ENCODE data around the gene TRIM72. TPM values are rescaled to one million over a fixed set of nuclear protein-coding genes. Genes with fewer than 3 reads are reported as not detected.

The TRIM72 gene
- total RNA-seq, 1 donor from 2014 or later, result 0.18 TPM

- H3K36me3 Mint-ChIP-seq (ENCODE audit: low read depth, unreplicated experiment), result peaks cover under 1% of the 10 kb centered on the region
- H3K4me1 Mint-ChIP-seq (ENCODE audit: unreplicated experiment), result no peaks in the 10 kb centered on the region
- H3K27ac Mint-ChIP-seq (ENCODE audit: unreplicated experiment), result no peak overlapping the region
- no peaks in the 10 kb centered on the region for H3K9me3 Mint-ChIP-seq (ENCODE audit: unreplicated experiment)
- TF ChIP-seq CTCF (IDR thresholded peaks at IDR 0.05; ENCODE audit: unreplicated experiment), result no peak
- H3K4me3 Mint-ChIP-seq (ENCODE audit: unreplicated experiment), result no peak overlapping the region
- H3K27me3 Mint-ChIP-seq (ENCODE audit: unreplicated experiment), result no peaks in the 10 kb centered on the region
- DNase-seq (ENCODE audit: low spot score), result no peak
Measured at GRCh38 chr16:31262084-31262483, 48.2 kb downstream of the TRIM72 start.

- Mint-ChIP-seq H3K4me3 (ENCODE audit: unreplicated experiment) (no peak overlapping the region), H3K27ac (ENCODE audit: unreplicated experiment) (no peak overlapping the region), H3K27me3 (ENCODE audit: unreplicated experiment) (peaks cover 5% of the 10 kb centered on the region), H3K4me1 (ENCODE audit: unreplicated experiment) (no peaks in the 10 kb centered on the region), H3K9me3 (ENCODE audit: unreplicated experiment) (no peaks in the 10 kb centered on the region), H3K36me3 (ENCODE audit: low read depth, unreplicated experiment) (peaks cover 4% of the 10 kb centered on the region)
- DNase-seq (ENCODE audit: low spot score), result no peak
- TF ChIP-seq CTCF (IDR thresholded peaks at IDR 0.05; ENCODE audit: unreplicated experiment), result no peak
Measured at GRCh38 chr16:31265329-31266245, 51.7 kb downstream of the TRIM72 start.

- TF ChIP-seq CTCF (IDR thresholded peaks at IDR 0.05; ENCODE audit: unreplicated experiment), result no peak
- Mint-ChIP-seq H3K4me1 (ENCODE audit: unreplicated experiment) (no peaks in the 10 kb centered on the region), H3K36me3 (ENCODE audit: low read depth, unreplicated experiment) (peaks cover 4% of the 10 kb centered on the region), H3K9me3 (ENCODE audit: unreplicated experiment) (no peaks in the 10 kb centered on the region), H3K27me3 (ENCODE audit: unreplicated experiment) (peaks cover 5% of the 10 kb centered on the region), H3K27ac (ENCODE audit: unreplicated experiment) (no peak overlapping the region), H3K4me3 (ENCODE audit: unreplicated experiment) (no peak overlapping the region)
- DNase-seq (ENCODE audit: low spot score), result no peak
Measured at GRCh38 chr16:31267332-31268032, 53.6 kb downstream of the TRIM72 start.

GRCh38 chr16:31268033-31268365 is 54.1 kb downstream of the TRIM72 start:
- DNase-seq (ENCODE audit: low spot score), result no peak
- no peak for TF ChIP-seq CTCF (IDR thresholded peaks at IDR 0.05; ENCODE audit: unreplicated experiment)
- Mint-ChIP-seq H3K4me3 (ENCODE audit: unreplicated experiment) (no peak overlapping the region), H3K36me3 (ENCODE audit: low read depth, unreplicated experiment) (peaks cover 4% of the 10 kb centered on the region), H3K4me1 (ENCODE audit: unreplicated experiment) (no peaks in the 10 kb centered on the region), H3K9me3 (ENCODE audit: unreplicated experiment) (no peaks in the 10 kb centered on the region), H3K27ac (ENCODE audit: unreplicated experiment) (no peak overlapping the region), H3K27me3 (ENCODE audit: unreplicated experiment) (peaks cover 5% of the 10 kb centered on the region)

- no peak for TF ChIP-seq CTCF (IDR thresholded peaks at IDR 0.05; ENCODE audit: unreplicated experiment)
Measured at GRCh38 chr16:31268891-31269290, 55.0 kb downstream of the TRIM72 start.

More at GRCh38 chr16:31268891-31269290, 55.0 kb downstream of the TRIM72 start:
- Mint-ChIP-seq H3K27ac (ENCODE audit: unreplicated experiment) (no peak overlapping the region), H3K4me1 (ENCODE audit: unreplicated experiment) (no peaks in the 10 kb centered on the region), H3K4me3 (ENCODE audit: unreplicated experiment) (no peak overlapping the region), H3K9me3 (ENCODE audit: unreplicated experiment) (no peaks in the 10 kb centered on the region), H3K36me3 (ENCODE audit: low read depth, unreplicated experiment) (peaks cover 4% of the 10 kb centered on the region), H3K27me3 (ENCODE audit: unreplicated experiment) (peaks cover 6% of the 10 kb centered on the region)
- DNase-seq (ENCODE audit: low spot score), result no peak
